AG04450 (cell line): ENCODE data around the gene ARHGEF12. TPM values are rescaled to one million over a fixed set of nuclear protein-coding genes. Genes with fewer than 3 reads are reported as not detected.
A peak's percentile ranks its signal among the peaks of the same experiment; 100 is the strongest.

Source experiments
- CTCF ChIA-PET: fragments of 300-600, 350-600 bp; formaldehyde crosslinking; extraction: SDS; loops from one replicate; lab custom pipeline; 2022; ENCODE audit warnings: antibody characterized with exemption, inconsistent platforms; lab: Charles Lee
- POLR2A ChIA-PET: fragments of 350-600 bp; formaldehyde crosslinking; extraction: SDS; loops from one replicate; lab custom pipeline; 2021; ENCODE audit warnings: antibody characterized with exemption, inconsistent platforms; lab: Yijun Ruan, JAX
- DNase-seq: peaks from one replicate; pipeline ENCODE4 v3.0.0-alpha.2; 2011; ENCODE audit warnings: low read depth, low spot score
- H3K27ac ChIP-seq: one replicate; pipeline ENCODE4 v1.5.1; 2012; ENCODE audit warnings: low read depth, low read length, control low read depth
- H3K27me3 ChIP-seq: one replicate; pipeline ENCODE4 v1.6.0; 2012; ENCODE audit warnings: low read length; ENCODE audit not compliant: control insufficient read depth, insufficient read depth
- H3K4me3 ChIP-seq: 2 replicates; pipeline ENCODE4 v1.5.1; 2011; ENCODE audit warnings: mild to moderate bottlenecking, low read depth, low read length, control low read depth
- H3K9me3 ChIP-seq: 2 replicates; pipeline ENCODE4 v1.5.1; 2012; ENCODE audit warnings: low read length; ENCODE audit not compliant: control insufficient read depth, insufficient read depth
- polyA plus RNA-seq: library from polyadenylated mRNA; depleted of rRNA; stranded (reverse); fragments of >200 nt; gene quantifications from 2 replicates; pipeline ENCODE4 v1.2.3, GENCODE V29; 2011
- TF ChIP-seq, protein P1 (sequence below): IDR thresholded peaks from 2 replicates; pipeline ENCODE4 v1.5.1; 2011; ENCODE audit warnings: low read depth, low read length, control low read depth, inconsistent platforms

ARHGEF12 gene
- polyA plus RNA-seq, 1 experiment, result 64.8 TPM

DNA sequence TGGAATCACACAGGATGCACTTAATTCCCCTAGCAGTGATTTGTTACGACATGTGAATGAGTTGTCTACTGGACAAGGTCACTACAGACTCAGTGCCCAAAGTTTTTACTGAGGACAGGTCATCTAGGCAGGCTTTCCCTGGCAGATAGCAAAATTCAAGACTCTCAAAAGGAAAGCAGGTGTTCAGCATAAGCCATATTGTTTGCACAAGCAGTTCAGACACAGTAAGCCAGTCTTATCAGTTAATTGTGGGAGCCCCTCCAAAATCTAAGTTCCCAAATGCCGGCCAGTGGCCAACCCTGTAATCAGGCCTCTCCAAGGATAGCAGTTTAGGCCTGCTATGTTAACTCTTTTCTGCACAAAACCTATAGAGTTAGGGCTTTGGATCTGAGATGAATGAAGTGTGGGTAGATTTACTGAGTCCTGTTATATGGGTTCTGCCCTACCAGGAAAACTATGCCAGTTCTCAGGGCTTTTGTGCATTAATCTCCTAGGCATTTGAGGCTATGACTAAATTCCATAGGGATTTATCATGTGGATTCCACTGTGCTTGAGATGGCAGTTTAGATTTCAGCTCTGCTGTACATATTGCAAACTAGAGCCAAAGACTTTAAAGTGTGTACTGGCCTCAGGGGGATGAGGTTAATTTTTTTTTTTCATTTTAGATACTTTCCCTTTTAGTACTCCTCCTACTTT is 4.8 kb upstream of the ARHGEF12 start:
- Histone ChIP-seq H3K4me3 (no peak overlapping the region), H3K27ac (peak overlapping the region; percentile 66), H3K9me3 (no peaks in the 10 kb centered on the region), H3K27me3 (no peaks in the 10 kb centered on the region)
- DNase-seq, result peak; percentile 62
- ChIA-PET POLR2A (interaction anchor here (1.2 kb wide), 1 partner anchor 101 kb away, joined by 3 read pairs; no protein-coding TSS in a partner anchor), CTCF (interaction anchor here (1.0 kb wide), 1 partner anchor 28 kb away, joined by 3 read pairs; no protein-coding TSS in a partner anchor)
- TF ChIP-seq, protein P1, sequence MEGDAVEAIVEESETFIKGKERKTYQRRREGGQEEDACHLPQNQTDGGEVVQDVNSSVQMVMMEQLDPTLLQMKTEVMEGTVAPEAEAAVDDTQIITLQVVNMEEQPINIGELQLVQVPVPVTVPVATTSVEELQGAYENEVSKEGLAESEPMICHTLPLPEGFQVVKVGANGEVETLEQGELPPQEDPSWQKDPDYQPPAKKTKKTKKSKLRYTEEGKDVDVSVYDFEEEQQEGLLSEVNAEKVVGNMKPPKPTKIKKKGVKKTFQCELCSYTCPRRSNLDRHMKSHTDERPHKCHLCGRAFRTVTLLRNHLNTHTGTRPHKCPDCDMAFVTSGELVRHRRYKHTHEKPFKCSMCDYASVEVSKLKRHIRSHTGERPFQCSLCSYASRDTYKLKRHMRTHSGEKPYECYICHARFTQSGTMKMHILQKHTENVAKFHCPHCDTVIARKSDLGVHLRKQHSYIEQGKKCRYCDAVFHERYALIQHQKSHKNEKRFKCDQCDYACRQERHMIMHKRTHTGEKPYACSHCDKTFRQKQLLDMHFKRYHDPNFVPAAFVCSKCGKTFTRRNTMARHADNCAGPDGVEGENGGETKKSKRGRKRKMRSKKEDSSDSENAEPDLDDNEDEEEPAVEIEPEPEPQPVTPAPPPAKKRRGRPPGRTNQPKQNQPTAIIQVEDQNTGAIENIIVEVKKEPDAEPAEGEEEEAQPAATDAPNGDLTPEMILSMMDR, result no peak

DNA sequence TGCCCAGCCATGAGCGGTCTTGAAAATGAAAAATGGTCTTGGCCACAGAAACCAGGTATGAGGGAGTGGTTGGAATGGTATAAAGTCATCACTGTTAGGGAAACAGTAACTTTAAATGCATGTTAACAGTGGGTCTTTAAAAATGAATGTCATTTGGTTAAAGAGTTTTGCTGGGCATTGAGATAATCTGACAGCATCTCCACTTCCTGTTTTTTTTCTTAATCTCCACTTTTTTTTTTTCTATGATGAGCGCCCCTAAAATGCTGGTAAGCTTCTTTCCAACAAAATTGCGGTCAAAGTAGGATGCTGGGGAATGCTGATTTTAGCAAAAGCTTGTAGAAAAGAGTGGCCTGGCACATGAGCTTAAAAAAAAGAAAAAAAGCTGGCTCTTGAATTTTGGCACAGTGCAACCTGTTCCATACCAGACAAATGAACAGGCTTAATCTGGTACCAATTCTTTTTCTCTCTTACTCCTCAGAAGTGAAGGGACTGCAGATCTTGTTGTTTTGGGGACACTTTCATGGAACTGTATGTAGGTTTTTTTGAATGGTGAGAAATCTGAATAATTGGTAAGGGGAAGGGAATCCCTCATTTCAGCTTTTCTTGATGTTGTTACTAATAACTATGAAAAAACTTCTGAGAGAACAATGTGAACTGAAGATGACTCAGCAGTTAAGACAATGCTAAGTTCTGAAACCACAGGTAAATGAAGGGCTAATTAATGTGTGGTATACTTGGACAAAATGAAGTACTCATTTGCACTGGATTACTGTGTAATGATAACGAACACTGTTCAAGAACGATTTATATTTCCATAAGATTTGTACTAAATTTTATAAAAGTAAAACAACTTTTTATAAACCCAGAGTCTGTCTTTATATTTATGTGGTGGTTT is 3.1 kb upstream of the ARHGEF12 start:
- ChIA-PET POLR2A (no interaction called here), CTCF (interaction anchor here (0.6 to 1.1 kb wide), 5 partner anchors 10 to 862 kb away, joined by 3 read pairs; no protein-coding TSS in a partner anchor)
- Histone ChIP-seq H3K27me3 (no peaks in the 10 kb centered on the region), H3K27ac (no peak overlapping the region), H3K4me3 (no peak overlapping the region), H3K9me3 (no peaks in the 10 kb centered on the region)
- no peak for DNase-seq
- TF ChIP-seq, protein P1, result no peak

DNA sequence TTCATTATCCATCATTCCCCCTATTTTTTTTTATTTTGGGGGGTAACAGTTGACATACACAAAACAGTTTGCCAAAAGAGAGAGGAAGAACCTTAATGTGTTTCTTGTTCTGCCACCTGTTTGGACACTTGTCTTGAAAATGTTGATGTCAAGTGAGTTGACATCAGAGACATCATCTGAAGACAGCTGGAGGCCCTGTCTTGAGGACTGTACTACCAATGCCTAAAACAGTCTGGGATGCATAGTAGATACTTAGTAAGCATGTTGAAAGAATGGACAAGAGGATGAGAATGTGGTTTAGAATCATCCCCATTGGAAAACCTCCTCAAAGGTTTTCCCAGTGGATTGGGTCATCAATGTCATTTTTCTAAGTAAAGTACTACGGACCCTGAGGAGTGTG is 2.4 kb upstream of the ARHGEF12 start:
- Histone ChIP-seq H3K27ac (no peak overlapping the region), H3K4me3 (no peak overlapping the region), H3K27me3 (no peaks in the 10 kb centered on the region), H3K9me3 (no peaks in the 10 kb centered on the region)
- no peak for DNase-seq
- TF ChIP-seq, protein P1, result no peak
- ChIA-PET POLR2A (no interaction called here), CTCF (interaction anchor here (0.6 to 2.0 kb wide), 10 partner anchors 8 to 177 kb away, joined by 3 to 23 read pairs (median 6); partner anchors contain the start of gene TLCD5)

DNA sequence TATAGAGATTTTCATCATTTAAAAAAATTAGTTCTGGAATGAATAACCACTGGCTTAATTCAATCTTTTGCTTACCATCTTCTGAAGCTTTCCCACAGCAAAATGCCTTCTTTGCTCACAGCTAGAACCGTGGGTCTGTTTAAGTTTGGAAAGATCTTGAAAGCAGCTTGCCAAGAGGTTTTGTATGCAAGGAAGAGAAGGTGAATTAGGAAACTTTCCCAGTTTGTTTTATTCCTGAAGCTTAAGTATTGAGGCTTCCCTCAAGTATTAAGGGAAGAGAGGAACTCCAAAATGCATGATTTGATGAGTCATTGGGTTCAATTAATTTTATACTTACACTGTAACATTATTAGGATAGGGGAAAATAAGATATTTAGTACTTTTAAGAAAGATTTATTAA is 1.9 kb upstream of the ARHGEF12 start:
- H3K27ac ChIP-seq, result no peak overlapping the region
- CTCF ChIA-PET, result interaction anchor here (0.6 to 2.0 kb wide), 14 partner anchors 9 to 351 kb away, joined by 3 to 23 read pairs (median 5); partner anchors contain the start of gene TLCD5
- POLR2A ChIA-PET, result interaction anchor here (2.1 to 3.2 kb wide), 2 partner anchors 67 to 98 kb away, joined by 12 to 15 read pairs; no protein-coding TSS in a partner anchor

More for the DNA sequence above, 1.9 kb upstream of the ARHGEF12 start:
- Histone ChIP-seq H3K9me3 (no peaks in the 10 kb centered on the region), H3K4me3 (no peak overlapping the region), H3K27me3 (no peaks in the 10 kb centered on the region)
- TF ChIP-seq, protein P1, result no peak
- DNase-seq, result no peak
